HTR-8/SVneo (cell line): ENCODE data around the gene FOXF1.
A peak's percentile ranks its signal among the peaks of the same experiment; 100 is the strongest.

ENCODE experiments used
- DNase-seq: peaks from one replicate; pipeline ENCODE4 v3.0.0; 2011; ENCODE audit warnings: low spot score, mixed read lengths; ENCODE audit not compliant: insufficient read length
- FAIRE-seq: peaks from 2 replicates; lab custom pipeline; 2011; peaks lifted over from hg19 to GRCh38; lab: Jason Lieb, UNC

Gene FOXF1

GRCh38 chr16:86515777-86516622 lies 5.7 kb downstream of the FOXF1 start:
- FAIRE-seq = no peak
- DNase-seq = no peak

GRCh38 chr16:86516623-86517003 lies 6.3 kb downstream of the FOXF1 start:
- DNase-seq = no peak
- FAIRE-seq = no peak

- FAIRE-seq = no peak
- no peak for DNase-seq
Observed at GRCh38 chr16:86517033-86517432, 6.7 kb downstream of the FOXF1 start.

GRCh38 chr16:86517652-86518258 lies 7.4 kb downstream of the FOXF1 start:
- FAIRE-seq = peak; percentile 92
- DNase-seq = peak; percentile 82

GRCh38 chr16:86519007-86519648 lies 8.8 kb downstream of the FOXF1 start:
- DNase-seq (no peak), FAIRE-seq (peak; percentile 83)

DNA sequence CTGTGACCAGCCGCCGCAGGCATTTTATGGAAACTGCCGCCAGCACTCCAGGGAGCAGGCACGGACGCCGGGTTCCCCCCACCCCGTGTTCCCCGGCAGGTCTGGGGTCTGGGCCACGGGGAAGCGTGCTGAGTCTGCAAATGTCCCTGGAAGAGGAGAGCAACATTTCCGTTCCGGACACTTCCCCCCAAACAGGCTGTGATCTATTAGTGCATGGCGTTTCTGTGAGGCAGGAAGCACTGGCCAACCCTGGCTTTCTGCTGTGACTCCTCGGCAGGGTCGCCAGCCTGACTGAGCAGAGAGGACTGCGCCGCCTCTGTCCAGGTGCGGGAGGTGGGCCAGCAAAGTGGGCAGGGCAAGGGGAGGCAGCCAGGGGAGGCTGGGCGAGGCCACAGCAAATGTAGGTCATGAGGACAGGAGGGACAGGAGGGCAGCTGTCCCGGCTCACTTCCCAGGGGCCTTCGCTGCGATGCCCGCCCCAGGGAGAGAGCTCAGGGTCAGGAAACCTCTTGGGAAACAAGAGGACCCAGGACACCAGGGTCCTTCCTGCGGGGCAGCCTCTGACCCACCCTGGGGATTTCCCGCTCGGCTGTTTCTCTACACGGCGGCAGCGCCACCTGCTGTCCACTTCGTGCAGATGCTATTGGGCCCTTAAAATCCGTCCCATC lies 9.5 kb downstream of the FOXF1 start:
- DNase-seq (peak; percentile 79), FAIRE-seq (peak; percentile 92)

DNA sequence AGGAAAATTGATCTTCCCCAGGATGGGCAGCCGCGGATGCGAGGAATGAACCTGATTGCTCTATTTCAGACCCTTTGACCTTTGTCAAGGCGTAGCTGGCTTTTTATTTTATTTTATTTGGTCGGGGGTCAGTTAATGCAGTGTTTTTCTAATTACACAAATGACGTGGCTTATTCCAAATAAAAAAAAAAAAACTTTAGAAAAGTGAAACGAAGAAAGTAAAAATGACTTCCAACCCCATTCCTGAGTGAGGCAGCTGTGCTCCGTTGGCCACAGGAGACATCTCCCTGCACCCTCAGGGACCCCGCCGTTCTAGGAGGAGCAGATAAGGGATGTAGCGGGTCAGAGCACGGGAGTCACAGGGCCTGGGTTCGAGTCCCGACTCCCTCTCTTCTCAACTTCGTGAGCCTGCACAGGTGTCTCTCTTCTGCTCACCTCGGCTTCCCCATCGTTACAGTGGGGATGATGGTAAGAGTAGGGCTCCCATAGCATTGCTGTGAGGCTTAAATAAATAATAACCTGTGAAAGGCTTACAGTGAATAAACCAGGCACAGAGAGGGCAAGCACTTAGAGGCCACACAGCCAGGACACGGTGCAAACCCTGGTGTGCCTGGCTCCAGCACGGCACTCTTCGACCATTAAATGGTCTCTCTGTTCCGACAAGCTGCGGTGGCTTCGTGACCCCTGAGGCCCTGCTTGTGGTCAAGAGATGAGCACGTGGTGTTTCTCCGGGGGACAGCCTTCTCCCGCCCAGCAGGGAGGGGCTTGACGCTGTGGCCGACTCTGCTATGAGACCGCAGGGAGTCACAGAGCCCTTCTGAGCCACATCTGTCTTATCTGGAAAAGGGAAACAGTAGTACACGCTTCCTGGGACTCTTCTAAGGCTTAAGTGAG lies 10.2 kb downstream of the FOXF1 start:
- FAIRE-seq = peak; percentile 40
- DNase-seq = no peak

DNA sequence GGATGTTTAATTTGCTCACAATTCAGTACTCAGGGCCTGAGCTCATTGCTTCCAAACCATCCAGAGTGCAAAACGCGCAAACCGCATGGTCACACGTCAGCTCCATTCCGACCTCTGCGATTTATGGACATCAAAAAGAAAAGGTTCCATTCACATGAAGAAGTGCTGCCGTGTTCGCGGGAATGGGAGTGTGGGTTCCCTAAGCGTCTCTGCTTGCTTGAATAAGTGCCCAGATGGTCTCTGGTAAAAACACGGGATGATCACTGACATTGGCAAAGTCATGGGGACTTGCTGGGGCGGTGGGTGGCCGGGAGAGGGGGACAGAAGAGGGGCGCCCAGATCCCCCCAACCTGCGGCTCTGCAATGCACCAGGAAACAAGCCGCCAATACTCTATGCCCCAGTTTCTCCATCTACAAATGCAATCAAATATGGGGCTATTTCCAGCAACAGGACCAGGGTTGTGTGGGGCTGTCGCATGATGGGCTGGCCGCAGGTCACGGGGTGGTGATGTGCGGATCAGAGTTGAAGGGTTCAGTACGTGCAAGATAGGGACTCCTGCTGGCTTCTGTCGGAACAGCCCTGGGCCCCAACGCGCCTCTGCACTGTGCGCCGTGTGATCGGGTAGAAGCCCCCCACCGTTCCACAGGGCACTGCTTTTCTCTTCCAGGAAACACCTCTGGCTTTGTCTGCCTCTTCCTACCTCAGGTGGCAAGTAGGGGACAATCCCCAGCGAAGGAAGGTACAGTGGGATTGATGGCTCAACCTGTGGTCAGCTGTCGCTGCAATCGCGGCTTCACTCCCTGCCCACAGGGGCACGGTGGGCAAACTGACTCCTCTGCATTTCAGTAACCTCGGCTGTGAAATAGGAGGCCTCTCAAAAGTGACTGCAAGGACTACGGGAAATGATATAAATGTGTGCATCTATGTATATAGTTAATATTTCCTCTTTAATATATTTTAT lies 11.2 kb downstream of the FOXF1 start:
- no peak for FAIRE-seq
- no peak for DNase-seq

DNA sequence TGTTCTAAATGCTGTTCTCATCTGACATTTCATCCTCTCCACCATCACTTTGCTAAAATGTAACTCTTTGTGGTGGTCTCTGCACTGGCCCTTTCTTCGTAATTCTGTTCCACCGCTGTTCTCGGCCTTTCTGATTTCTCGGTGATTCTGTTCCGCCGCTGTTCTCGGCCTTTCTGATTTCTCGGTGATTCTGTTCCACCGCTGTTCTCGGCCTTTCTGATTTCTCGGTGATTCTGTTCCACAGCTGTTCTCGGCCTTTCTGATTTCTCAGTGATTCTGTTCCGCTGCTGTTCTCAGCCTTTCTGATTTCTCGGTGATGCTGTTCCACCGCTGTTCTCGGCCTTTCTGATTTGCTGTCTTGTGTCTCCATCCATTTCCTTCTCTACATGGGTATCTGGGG lies 12.3 kb downstream of the FOXF1 start:
- DNase-seq (no peak), FAIRE-seq (no peak)

DNA sequence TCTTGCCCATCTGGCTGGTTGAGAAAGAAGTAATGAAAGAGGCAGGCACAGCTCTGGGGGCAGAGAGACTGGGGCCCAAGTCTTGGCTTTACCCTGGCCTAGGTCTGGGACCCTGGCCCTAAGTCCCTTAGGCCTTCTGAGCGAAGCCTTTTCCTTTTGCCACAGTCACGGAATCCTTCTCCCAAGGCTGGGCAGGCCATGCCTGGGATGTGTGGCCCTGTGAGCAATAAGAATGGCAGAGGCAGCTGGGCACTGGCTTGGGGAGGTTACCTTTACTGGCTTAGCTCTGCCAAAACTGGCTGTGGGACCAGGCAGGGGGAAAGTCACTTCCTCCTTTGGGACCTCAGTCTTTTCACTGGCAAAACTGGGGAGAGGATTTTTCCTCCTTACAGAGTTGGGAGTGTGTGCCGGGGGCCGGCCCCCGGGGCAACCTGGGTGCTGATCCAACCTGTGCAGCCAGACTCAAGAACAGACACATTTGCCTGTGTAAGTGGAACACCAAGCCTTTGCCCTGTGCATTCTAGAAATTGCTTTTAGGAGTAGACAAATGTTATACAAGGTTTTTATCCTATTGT lies 12.9 kb downstream of the FOXF1 start:
- no peak for DNase-seq
- FAIRE-seq = no peak

- no peak for DNase-seq
- no peak for FAIRE-seq
Observed at GRCh38 chr16:86524029-86524428, 13.7 kb downstream of the FOXF1 start.

GRCh38 chr16:86525696-86526095 lies 15.4 kb downstream of the FOXF1 start:
- DNase-seq (no peak), FAIRE-seq (no peak)

DNA sequence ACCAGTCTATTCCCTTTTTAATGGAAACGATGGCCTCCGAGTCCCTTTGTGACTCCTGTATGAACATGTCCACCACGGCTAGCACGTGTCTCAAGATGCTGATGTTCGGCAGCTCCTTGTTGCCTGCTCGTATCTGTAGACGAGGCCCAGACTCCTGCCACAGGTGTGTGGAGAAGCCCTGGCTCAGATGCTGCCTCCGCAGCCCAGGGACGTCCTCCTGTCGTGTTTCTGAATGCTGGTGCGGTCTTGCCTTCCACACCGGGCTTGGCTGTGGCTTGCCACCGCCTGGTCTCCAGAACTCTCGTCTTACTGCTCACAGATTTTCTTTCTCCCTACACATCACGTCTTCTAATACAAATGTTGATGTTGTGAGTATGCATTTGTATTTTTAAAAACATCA lies 17.0 kb downstream of the FOXF1 start:
- FAIRE-seq (peak; percentile 31), DNase-seq (no peak)

DNA sequence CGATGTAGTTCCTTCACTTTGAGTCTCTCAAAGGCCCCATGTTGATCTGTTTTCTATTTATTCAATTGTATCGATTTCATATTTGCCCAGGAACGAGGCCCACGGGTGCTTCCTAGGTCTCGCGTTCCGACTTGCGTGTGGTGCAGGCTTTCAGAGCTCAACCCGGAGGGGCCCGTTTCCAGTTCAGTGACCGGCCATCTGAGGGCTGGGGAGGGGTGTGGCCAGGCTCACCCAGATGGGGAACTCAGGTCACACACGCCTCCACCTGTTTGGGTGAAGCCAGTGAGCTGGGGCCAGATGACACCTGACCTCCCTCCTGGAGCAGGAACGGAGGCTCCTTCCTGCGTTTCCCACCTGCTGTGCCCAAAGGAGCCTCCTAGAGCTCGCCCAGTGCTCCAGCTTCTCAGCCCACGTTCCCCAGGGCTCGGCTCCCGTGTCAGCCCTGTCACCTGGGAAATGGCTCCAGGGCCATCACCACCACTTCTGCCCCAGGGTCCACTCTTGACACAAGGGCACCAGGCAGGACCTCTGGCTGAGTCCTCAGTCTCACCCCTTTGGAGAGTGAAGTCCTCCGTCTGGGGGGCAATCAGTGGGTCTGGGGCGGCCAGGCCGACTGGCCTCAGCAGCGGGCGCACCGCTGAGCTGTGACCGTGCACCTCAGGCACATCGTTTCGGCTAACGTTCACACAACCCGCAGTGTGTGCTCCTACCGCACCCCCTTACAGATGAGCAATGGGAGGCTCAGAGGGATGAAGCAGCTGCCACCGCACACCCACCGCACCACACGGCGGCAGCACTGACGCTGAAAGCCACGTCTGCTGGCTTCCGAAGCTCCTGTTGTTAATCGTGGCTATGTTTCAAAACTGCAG lies 18.0 kb downstream of the FOXF1 start:
- DNase-seq = no peak
- no peak for FAIRE-seq

GRCh38 chr16:86529160-86529559 lies 18.8 kb downstream of the FOXF1 start:
- FAIRE-seq (no peak), DNase-seq (no peak)

DNA sequence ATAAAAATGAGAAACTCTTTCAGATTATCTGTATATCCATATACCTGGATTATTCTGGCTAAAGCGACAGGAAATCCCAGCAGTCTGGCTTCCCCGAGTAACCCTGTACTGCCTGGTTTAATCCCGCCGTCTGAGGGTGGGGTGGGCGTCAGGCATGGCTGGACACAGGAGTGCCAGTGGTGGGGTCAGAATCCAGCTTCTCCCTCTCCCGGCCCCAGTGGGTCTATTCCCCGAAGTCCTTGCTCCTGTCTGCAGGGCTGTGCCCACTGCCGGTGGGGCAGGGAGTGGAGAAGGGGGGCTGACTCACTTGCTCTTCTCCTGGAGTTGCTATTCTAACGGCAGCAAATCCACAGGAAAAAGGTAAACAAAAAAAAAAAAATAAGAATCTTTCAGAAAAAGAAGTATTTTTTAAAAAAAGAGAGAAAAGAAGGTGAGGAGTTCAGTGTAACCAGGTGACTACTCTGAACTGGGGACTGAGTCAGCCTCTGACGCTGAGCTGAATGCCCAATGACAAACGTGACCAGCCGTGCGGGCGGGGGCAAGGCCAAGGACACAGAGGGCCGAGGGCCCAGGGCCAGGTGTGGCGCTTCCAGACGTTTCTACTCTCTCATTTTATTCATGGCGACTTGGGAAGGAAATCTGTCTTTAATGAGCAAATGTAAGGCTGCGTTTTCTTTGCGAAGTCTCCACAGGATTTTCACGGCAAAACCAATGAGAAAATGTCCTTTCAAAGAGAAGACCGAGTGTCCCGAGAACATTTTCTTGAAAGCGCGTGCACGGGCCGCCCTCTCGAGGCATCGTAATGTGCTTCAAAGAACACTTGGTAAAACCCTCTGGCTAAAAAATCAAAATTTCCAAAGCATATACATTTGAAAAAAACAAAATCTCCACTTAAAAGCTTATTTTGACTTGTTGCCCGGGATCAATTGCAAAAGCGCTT lies 20.2 kb downstream of the FOXF1 start:
- no peak for FAIRE-seq
- no peak for DNase-seq

DNA sequence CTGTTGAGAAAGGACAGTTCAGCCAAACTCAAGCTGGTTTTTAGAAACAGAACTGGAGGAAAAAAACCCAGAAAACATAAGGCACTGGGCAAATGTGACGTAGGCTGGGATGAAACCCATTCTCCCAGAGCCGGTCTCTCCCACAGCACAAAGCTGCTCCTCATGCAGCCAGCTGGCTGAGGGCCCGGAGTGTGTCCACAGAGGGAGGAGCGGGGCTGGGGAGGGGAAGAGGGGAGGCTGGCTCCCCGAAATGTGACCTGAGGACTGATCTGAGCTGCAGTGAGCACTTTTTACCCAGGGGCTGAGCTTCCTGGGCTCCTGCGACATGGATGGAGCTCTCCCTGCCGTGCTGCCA lies 20.8 kb downstream of the FOXF1 start:
- DNase-seq = no peak
- FAIRE-seq = no peak
